H9 (cell line): ENCODE data around the gene RBM19. TPM values are rescaled to one million over a fixed set of nuclear protein-coding genes. Genes with fewer than 3 reads are reported as not detected.

Experiments
- DNase-seq: peaks from one replicate; pipeline ENCODE4 v3.0.0-alpha.2; 2017
- H2AFZ ChIP-seq: one replicate; pipeline ENCODE4 v1.6.1; 2013; ENCODE audit warnings: mild to moderate bottlenecking, low read length, control low read depth, moderate library complexity
- H2AK5ac ChIP-seq: 2 replicates; pipeline ENCODE4 v1.6.1; 2013; ENCODE audit warnings: low read length, control low read depth, mixed read lengths; ENCODE audit not compliant: insufficient read length
- H2BK120ac ChIP-seq: one replicate; pipeline ENCODE4 v1.6.1; 2013; ENCODE audit warnings: low read depth, mild to moderate bottlenecking, low read length, control low read depth, inconsistent platforms; ENCODE audit not compliant: poor library complexity, severe bottlenecking
- H2BK12ac ChIP-seq: 2 replicates; pipeline ENCODE4 v1.6.1; 2013; ENCODE audit warnings: low read length, control low read depth, mixed read lengths, low read depth; ENCODE audit not compliant: insufficient read length
- H2BK15ac ChIP-seq: 2 replicates; pipeline ENCODE4 v1.6.1; 2013; ENCODE audit warnings: low read depth, low read length, control low read depth
- H2BK20ac ChIP-seq: one replicate; pipeline ENCODE4 v1.6.1; 2013; ENCODE audit warnings: low read depth, mild to moderate bottlenecking, low read length, control low read depth, inconsistent platforms; ENCODE audit not compliant: poor library complexity, severe bottlenecking
- H2BK5ac ChIP-seq: 2 replicates; pipeline ENCODE4 v1.6.1; 2013; ENCODE audit warnings: low read length, control low read depth, mixed read lengths; ENCODE audit not compliant: insufficient read length
- H3K14ac ChIP-seq: 2 replicates; pipeline ENCODE4 v1.6.1; 2013; ENCODE audit warnings: low read length, control low read depth; ENCODE audit not compliant: insufficient read depth
- H3K18ac ChIP-seq: 2 replicates; pipeline ENCODE4 v1.6.1; 2013; ENCODE audit warnings: low read depth, mild to moderate bottlenecking, mixed read lengths, low read length, control low read depth; ENCODE audit not compliant: insufficient read length
- H3K23ac ChIP-seq: 2 replicates; pipeline ENCODE4 v1.6.1; 2013; ENCODE audit warnings: low read length, control low read depth, mixed read lengths, low read depth; ENCODE audit not compliant: insufficient read length
- H3K23me2 ChIP-seq: 2 replicates; pipeline ENCODE4 v1.6.1; 2013; ENCODE audit warnings: low read depth, mild to moderate bottlenecking, mixed read lengths, low read length, control low read depth; ENCODE audit not compliant: insufficient read length, poor library complexity, severe bottlenecking
- H3K27ac ChIP-seq: 2 replicates; pipeline ENCODE4 v1.5.1; 2013; ENCODE audit warnings: low read length, control low read depth, mixed read lengths, low read depth; ENCODE audit not compliant: insufficient read length
- H3K27me3 ChIP-seq: 2 replicates; pipeline ENCODE4 v1.6.1; 2013; ENCODE audit warnings: low read length, control low read depth, inconsistent platforms; ENCODE audit not compliant: insufficient read depth
- H3K4ac ChIP-seq: 2 replicates; pipeline ENCODE4 v1.6.1; 2013; ENCODE audit warnings: low read depth, mild to moderate bottlenecking, control low read depth, inconsistent platforms, low read length, moderate library complexity
- H3K4me1 ChIP-seq: 2 replicates; pipeline ENCODE4 v1.6.1; 2013; ENCODE audit warnings: low read length, control low read depth, inconsistent platforms; ENCODE audit not compliant: insufficient read depth
- H3K4me2 ChIP-seq: 2 replicates; pipeline ENCODE4 v1.6.1; 2013; ENCODE audit warnings: low read length, control low read depth, mixed read lengths; ENCODE audit not compliant: insufficient read length, insufficient read depth
- H3K56ac ChIP-seq: 2 replicates; pipeline ENCODE4 v1.6.1; 2013; ENCODE audit warnings: low read depth, mild to moderate bottlenecking, mixed read lengths, low read length, control low read depth; ENCODE audit not compliant: insufficient read length
- H3K79me1 ChIP-seq: 2 replicates; pipeline ENCODE4 v1.6.1; 2013; ENCODE audit warnings: low read depth, mild to moderate bottlenecking, moderate library complexity, low read length, control low read depth, inconsistent platforms; ENCODE audit not compliant: insufficient read depth, poor library complexity, severe bottlenecking
- H3K79me2 ChIP-seq: 2 replicates; pipeline ENCODE4 v1.6.1; 2013; ENCODE audit warnings: low read length, control low read depth, inconsistent platforms; ENCODE audit not compliant: insufficient read depth
- H3K9ac ChIP-seq: 2 replicates; pipeline ENCODE4 v1.6.1; 2013; ENCODE audit warnings: low read length, control low read depth, mixed read lengths; ENCODE audit not compliant: insufficient read length; ENCODE audit errors: extremely low read depth
- H3K9me3 ChIP-seq: one replicate; pipeline ENCODE4 v1.6.1; 2013; ENCODE audit warnings: low read depth, low read length, inconsistent platforms; ENCODE audit not compliant: control insufficient read depth
- H3T11ph ChIP-seq: one replicate; pipeline ENCODE4 v1.6.1; 2013; ENCODE audit warnings: mild to moderate bottlenecking, low read length, control low read depth, inconsistent platforms
- H4K20me1 ChIP-seq: one replicate; pipeline ENCODE4 v1.6.1; 2013; ENCODE audit not compliant: control insufficient read depth, insufficient read length, insufficient read depth
- H4K5ac ChIP-seq: 2 replicates; pipeline ENCODE4 v1.6.1; 2013; ENCODE audit warnings: low read depth, mild to moderate bottlenecking, mixed read lengths, low read length, control low read depth; ENCODE audit not compliant: insufficient read length
- H4K8ac ChIP-seq: replicated peaks from 2 replicates; pipeline ENCODE4 v1.6.1; 2013; ENCODE audit warnings: low read length, control low read depth, mixed read lengths, low read depth; ENCODE audit not compliant: insufficient read length
- H4K91ac ChIP-seq: 2 replicates; pipeline ENCODE4 v1.6.1; 2013; ENCODE audit warnings: low read depth, mild to moderate bottlenecking, moderate library complexity, mixed read lengths, low read length, control low read depth; ENCODE audit not compliant: insufficient read length
- H3K27ac Mint-ChIP-seq, 3 experiments: 2 replicates in 2 of 3; 3 replicates in 1 of 3; pipeline ENCODE4 v1.8.0; 2020 to 2021; ENCODE audit warnings: mixed read lengths in 3 of 3, mild to moderate bottlenecking in 1 of 3, moderate library complexity in 1 of 3
- H3K27me3 Mint-ChIP-seq: 2 replicates; pipeline ENCODE4 v1.8.0; 2021; ENCODE audit warnings: low read depth, mild to moderate bottlenecking, moderate library complexity, mixed read lengths
- H3K36me3 Mint-ChIP-seq, 3 experiments: 2 replicates in 2 of 3; 3 replicates in 1 of 3; pipeline ENCODE4 v1.8.0; 2020 to 2021; ENCODE audit warnings: low read depth in 3 of 3, mixed read lengths in 3 of 3; ENCODE audit not compliant: insufficient read depth in 1 of 3
- H3K4me1 Mint-ChIP-seq, 2 experiments: 2 replicates each; pipeline ENCODE4 v1.8.0; 2020; ENCODE audit warnings: mixed read lengths in 2 of 2
- H3K4me3 Mint-ChIP-seq, 2 experiments: 2 replicates in 1 of 2; 3 replicates in 1 of 2; pipeline ENCODE4 v1.8.0; 2020 to 2021; ENCODE audit warnings: mild to moderate bottlenecking in 2 of 2, mixed read lengths in 2 of 2, moderate library complexity in 1 of 2
- H3K9me3 Mint-ChIP-seq, 2 experiments: 2 replicates in 1 of 2; 3 replicates in 1 of 2; pipeline ENCODE4 v1.8.0; 2020; ENCODE audit warnings: mild to moderate bottlenecking in 2 of 2, mixed read lengths in 2 of 2, moderate library complexity in 1 of 2
- WGBS: extraction: QIAGEN DNeasy Blood & Tissue Kit; methylation state at CpG from one replicate; pipeline ENCODE4 v1.1.7; 2013; ENCODE audit warnings: missing lambda C conversion rate, low lambda C conversion rate, mixed read lengths; ENCODE audit not compliant: insufficient read length; ENCODE audit errors: extremely low coverage; 5-methylcytosine and 5-hydroxymethylcytosine counted together
- total RNA-seq: library from RNA; stranded (reverse); gene quantifications from 2 replicates; pipeline ENCODE4 v1.2.1, GENCODE V29; 2021
- TF ChIP-seq, protein P1 (sequence below): fragments of 200-600 bp; sonication (generic); conservative IDR thresholded peaks from 3 replicates; pipeline ENCODE4 v1.8.0; 2021; ENCODE audit warnings: antibody characterized with exemption, mild to moderate bottlenecking

Gene RBM19
- total RNA-seq, 1 experiment from 2014 or later = 32.2 TPM

DNA sequence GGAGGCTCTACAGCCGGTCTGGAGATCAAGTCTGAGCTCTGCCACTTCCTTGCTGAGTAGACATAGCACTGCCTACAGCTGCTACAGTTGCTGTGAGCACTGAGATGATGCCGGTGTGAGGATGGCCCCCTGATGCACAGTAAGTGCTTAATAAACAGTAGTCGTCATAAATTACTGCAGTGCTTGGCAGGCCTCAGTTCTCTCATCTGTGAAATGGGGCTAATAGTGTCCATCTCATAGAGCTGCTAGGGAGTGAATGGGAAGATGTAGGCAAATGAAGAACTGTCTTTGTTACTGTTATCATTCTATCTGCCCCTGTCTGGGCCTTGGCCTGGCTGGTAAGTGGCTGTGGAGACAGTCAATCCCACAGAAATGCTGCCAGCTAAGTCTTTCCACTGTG, 124.3 kb downstream of the RBM19 start:
- H3K23me2 ChIP-seq = no peaks in the 10 kb centered on the region
- H3K27ac ChIP-seq = no peak overlapping the region
- H4K91ac ChIP-seq = no peak overlapping the region
- no peaks in the 10 kb centered on the region for H3K9me3 Mint-ChIP-seq
- H3K4me3 Mint-ChIP-seq = no peak overlapping the region
- H3T11ph ChIP-seq = no peak overlapping the region
- H3K4ac ChIP-seq = no peak overlapping the region
- H3K9me3 ChIP-seq = no peaks in the 10 kb centered on the region
- H2AFZ ChIP-seq = no peak overlapping the region
- H3K4me1 Mint-ChIP-seq = peaks cover 13 to 15% of the 10 kb centered on the region in 2 experiments; a peak in 3 of 4 replicates
- no peak overlapping the region for H3K27ac Mint-ChIP-seq
- no peak overlapping the region for H2BK20ac ChIP-seq
- no peak overlapping the region for H2BK12ac ChIP-seq
- H3K79me2 ChIP-seq = no peaks in the 10 kb centered on the region
- H3K4me1 ChIP-seq = no peaks in the 10 kb centered on the region
- H2BK15ac ChIP-seq = no peak overlapping the region
- peaks cover 3 to 9% (median 4%) of the 10 kb centered on the region in 3 experiments; a peak in 5 of 7 replicates for H3K36me3 Mint-ChIP-seq
- H3K14ac ChIP-seq = no peak overlapping the region
- H4K20me1 ChIP-seq = no peaks in the 10 kb centered on the region
- no peak overlapping the region for H2BK120ac ChIP-seq
- H2AK5ac ChIP-seq = no peak overlapping the region
- TF ChIP-seq, protein P1, sequence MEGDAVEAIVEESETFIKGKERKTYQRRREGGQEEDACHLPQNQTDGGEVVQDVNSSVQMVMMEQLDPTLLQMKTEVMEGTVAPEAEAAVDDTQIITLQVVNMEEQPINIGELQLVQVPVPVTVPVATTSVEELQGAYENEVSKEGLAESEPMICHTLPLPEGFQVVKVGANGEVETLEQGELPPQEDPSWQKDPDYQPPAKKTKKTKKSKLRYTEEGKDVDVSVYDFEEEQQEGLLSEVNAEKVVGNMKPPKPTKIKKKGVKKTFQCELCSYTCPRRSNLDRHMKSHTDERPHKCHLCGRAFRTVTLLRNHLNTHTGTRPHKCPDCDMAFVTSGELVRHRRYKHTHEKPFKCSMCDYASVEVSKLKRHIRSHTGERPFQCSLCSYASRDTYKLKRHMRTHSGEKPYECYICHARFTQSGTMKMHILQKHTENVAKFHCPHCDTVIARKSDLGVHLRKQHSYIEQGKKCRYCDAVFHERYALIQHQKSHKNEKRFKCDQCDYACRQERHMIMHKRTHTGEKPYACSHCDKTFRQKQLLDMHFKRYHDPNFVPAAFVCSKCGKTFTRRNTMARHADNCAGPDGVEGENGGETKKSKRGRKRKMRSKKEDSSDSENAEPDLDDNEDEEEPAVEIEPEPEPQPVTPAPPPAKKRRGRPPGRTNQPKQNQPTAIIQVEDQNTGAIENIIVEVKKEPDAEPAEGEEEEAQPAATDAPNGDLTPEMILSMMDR = no peak
- no peak overlapping the region for H3K56ac ChIP-seq
- H3K23ac ChIP-seq = no peak overlapping the region
- no peak overlapping the region for H4K8ac ChIP-seq
- DNase-seq = no peak
- H4K5ac ChIP-seq = no peak overlapping the region
- no peak overlapping the region for H3K18ac ChIP-seq
- no CpG with 5 or more reads among the region's 3 CpGs for WGBS
- no peaks in the 10 kb centered on the region for H3K27me3 Mint-ChIP-seq
- H2BK5ac ChIP-seq = no peak overlapping the region
- H3K4me2 ChIP-seq = no peak overlapping the region
- no peaks in the 10 kb centered on the region for H3K79me1 ChIP-seq
- no peak overlapping the region for H3K9ac ChIP-seq
- no peaks in the 10 kb centered on the region for H3K27me3 ChIP-seq
